ENCODE measurements around the gene KIRREL2. TPM values are rescaled to one million over a fixed set of nuclear protein-coding genes. Genes with fewer than 3 reads are reported as not detected.

The KIRREL2 gene
- total RNA-seq, 1 experiment from 2014 or later = 3.1 TPM

- H3K18ac ChIP-seq (ENCODE audit: insufficient read length, low read depth, low read length) = no peak overlapping the region
- no peaks in the 10 kb centered on the region for H3K23me2 ChIP-seq (ENCODE audit: insufficient read length, low read depth, low read length, poor library complexity, severe bottlenecking)
- H4K8ac ChIP-seq (replicated peaks; ENCODE audit: insufficient read length, low read depth, low read length) = no peak overlapping the region
- H2BK20ac ChIP-seq (ENCODE audit: low read depth, low read length, poor library complexity, severe bottlenecking) = no peak overlapping the region
- no peak overlapping the region for H2AK5ac ChIP-seq (ENCODE audit: insufficient read length, low read length)
- no peak overlapping the region for H2BK120ac ChIP-seq (ENCODE audit: low read depth, low read length, poor library complexity, severe bottlenecking)
- H2BK12ac ChIP-seq (ENCODE audit: insufficient read length, low read depth, low read length) = no peak overlapping the region
- no peak overlapping the region for H3K4ac ChIP-seq (ENCODE audit: low read depth, low read length)
- H3K27ac Mint-ChIP-seq = no peak overlapping the region
- H3K79me2 ChIP-seq (ENCODE audit: insufficient read depth, low read length) = no peaks in the 10 kb centered on the region
- no peak overlapping the region for H3K23ac ChIP-seq (ENCODE audit: insufficient read length, low read depth, low read length)
- DNase-seq = peak; percentile 82
- peak overlapping the region in 1 of 2 experiments; percentile 1; a peak in 1 of 5 replicates for H3K4me3 Mint-ChIP-seq
- WGBS (ENCODE audit: extremely low coverage, insufficient read length, low lambda C conversion rate) = no CpG with 5 or more reads among the region's 12 CpGs
- no peak overlapping the region for H3K9ac ChIP-seq (ENCODE audit: extremely low read depth, insufficient read length, low read length)
- H3K9me3 Mint-ChIP-seq = no peaks in the 10 kb centered on the region
- no peak overlapping the region for H2BK5ac ChIP-seq (ENCODE audit: insufficient read length, low read length)
- H3K14ac ChIP-seq (ENCODE audit: insufficient read depth, low read length) = no peak overlapping the region
- H2BK15ac ChIP-seq (ENCODE audit: low read depth, low read length) = no peak overlapping the region
- TF ChIP-seq CTCF (conservative IDR thresholded peaks at IDR 0.05) = no peak
- peaks cover 58% of the 10 kb centered on the region for H3K27me3 Mint-ChIP-seq (ENCODE audit: low read depth)
- no peaks in the 10 kb centered on the region for H3K9me3 ChIP-seq (ENCODE audit: control insufficient read depth, low read depth, low read length)
- H4K20me1 ChIP-seq (ENCODE audit: control insufficient read depth, insufficient read depth, insufficient read length) = no peaks in the 10 kb centered on the region
- no peaks in the 10 kb centered on the region; the same call in 1 of the 2 replicates for H3K27me3 ChIP-seq (ENCODE audit: insufficient read depth, low read length)
- H3T11ph ChIP-seq (ENCODE audit: low read length) = no peak overlapping the region
- no peaks in the 10 kb centered on the region for H3K79me1 ChIP-seq (ENCODE audit: insufficient read depth, low read depth, low read length, poor library complexity, severe bottlenecking)
- H4K5ac ChIP-seq (ENCODE audit: insufficient read length, low read depth, low read length) = no peak overlapping the region
- no peak overlapping the region for H2AFZ ChIP-seq (ENCODE audit: low read length)
- H3K4me1 Mint-ChIP-seq = no peaks in the 10 kb centered on the region; a peak in 2 of 4 replicates
- no peak overlapping the region for H3K4me2 ChIP-seq (ENCODE audit: insufficient read depth, insufficient read length, low read length)
- H3K56ac ChIP-seq (ENCODE audit: insufficient read length, low read depth, low read length) = no peak overlapping the region
- H3K27ac ChIP-seq (ENCODE audit: insufficient read length, low read depth, low read length) = no peak overlapping the region
- no peaks in the 10 kb centered on the region for H3K36me3 Mint-ChIP-seq (ENCODE audit: insufficient read depth in 1 of 3, low read depth in 3 of 3)
- no peaks in the 10 kb centered on the region for H3K4me1 ChIP-seq (ENCODE audit: insufficient read depth, low read length)
- no peak overlapping the region for H4K91ac ChIP-seq (ENCODE audit: insufficient read length, low read depth, low read length)
These were observed 27.9 kb upstream of the KIRREL2 start for GRCh38 chr19:35828692-35829301.
